GM10266 (cell line): Measurements from ENCODE around the gene GNA14.
A peak's percentile ranks its signal among the peaks of the same experiment; 100 is the strongest.

Experiments used
- DNase-seq: peaks from one replicate; pipeline ENCODE4 v3.0.0; 2012; ENCODE audit errors: extremely low spot score
- TF ChIP-seq, protein P1 (sequence below): IDR thresholded peaks from 2 replicates; pipeline ENCODE4 v1.5.1; 2012; ENCODE audit warnings: mild to moderate bottlenecking, low read depth; ENCODE audit not compliant: control insufficient read depth, insufficient read depth; ENCODE audit errors: missing control alignments

GNA14 gene

DNA sequence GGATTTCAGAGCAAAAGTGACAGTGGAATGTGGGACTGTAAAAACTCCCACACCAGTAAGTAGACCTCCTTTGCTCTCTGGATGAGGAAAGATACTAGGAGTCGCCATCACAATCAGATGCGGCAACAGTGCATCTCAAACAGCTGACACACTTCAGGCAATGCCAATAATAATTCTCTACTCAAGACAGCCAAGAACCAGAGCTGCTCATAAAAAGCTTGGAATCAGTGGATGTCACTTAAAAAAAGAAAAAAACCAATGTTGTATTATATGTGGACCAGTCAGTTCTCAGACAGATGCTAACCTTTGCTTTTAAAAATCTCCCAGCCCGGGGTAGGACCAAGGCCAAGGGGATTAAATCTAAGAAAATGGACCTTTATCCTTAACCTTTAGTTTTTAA, 185.0 kb downstream of the GNA14 start:
- no peak for DNase-seq
- TF ChIP-seq, protein P1, sequence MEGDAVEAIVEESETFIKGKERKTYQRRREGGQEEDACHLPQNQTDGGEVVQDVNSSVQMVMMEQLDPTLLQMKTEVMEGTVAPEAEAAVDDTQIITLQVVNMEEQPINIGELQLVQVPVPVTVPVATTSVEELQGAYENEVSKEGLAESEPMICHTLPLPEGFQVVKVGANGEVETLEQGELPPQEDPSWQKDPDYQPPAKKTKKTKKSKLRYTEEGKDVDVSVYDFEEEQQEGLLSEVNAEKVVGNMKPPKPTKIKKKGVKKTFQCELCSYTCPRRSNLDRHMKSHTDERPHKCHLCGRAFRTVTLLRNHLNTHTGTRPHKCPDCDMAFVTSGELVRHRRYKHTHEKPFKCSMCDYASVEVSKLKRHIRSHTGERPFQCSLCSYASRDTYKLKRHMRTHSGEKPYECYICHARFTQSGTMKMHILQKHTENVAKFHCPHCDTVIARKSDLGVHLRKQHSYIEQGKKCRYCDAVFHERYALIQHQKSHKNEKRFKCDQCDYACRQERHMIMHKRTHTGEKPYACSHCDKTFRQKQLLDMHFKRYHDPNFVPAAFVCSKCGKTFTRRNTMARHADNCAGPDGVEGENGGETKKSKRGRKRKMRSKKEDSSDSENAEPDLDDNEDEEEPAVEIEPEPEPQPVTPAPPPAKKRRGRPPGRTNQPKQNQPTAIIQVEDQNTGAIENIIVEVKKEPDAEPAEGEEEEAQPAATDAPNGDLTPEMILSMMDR = no peak

DNA sequence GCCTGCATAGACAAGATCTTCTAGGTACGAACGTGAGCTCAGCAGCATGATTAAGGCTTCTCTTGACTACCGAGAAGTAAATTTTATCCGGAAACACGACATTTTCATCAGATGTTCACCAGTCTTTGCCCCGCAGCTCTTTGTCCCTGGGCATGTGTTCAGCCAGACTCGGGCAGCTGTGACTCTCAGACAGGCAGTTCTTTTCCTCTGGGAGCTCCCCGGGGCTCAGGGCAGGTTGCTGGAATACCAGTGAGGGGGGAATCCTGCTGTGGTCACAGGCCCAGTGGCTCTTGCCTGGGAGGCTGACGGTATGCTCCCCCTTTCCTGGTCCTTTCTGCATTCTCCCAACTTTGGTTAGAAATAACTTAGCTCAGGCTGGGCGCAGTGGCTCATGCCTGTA, 186.1 kb downstream of the GNA14 start:
- TF ChIP-seq, protein P1 = no peak
- no peak for DNase-seq

DNA sequence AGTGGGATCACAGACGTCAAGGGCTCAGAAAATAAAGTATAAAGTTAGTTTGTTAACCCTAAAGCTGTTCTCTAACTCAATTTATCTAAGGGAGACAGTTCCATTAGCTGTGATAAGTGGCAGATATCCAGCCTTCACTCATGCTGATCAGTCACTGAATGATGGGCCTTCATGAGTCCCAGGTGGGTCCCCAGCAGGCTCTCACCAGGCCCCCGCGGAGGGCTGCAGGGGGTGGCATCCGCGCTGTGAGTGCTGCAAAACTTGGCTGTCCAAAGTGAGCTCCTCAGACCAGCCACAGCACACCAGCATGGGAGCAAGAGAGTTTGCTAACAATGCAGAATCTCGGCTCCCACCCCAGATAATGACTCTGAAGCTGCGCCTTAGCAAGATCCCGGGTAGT, 187.2 kb downstream of the GNA14 start:
- DNase-seq = no peak
- TF ChIP-seq, protein P1 = no peak

DNA sequence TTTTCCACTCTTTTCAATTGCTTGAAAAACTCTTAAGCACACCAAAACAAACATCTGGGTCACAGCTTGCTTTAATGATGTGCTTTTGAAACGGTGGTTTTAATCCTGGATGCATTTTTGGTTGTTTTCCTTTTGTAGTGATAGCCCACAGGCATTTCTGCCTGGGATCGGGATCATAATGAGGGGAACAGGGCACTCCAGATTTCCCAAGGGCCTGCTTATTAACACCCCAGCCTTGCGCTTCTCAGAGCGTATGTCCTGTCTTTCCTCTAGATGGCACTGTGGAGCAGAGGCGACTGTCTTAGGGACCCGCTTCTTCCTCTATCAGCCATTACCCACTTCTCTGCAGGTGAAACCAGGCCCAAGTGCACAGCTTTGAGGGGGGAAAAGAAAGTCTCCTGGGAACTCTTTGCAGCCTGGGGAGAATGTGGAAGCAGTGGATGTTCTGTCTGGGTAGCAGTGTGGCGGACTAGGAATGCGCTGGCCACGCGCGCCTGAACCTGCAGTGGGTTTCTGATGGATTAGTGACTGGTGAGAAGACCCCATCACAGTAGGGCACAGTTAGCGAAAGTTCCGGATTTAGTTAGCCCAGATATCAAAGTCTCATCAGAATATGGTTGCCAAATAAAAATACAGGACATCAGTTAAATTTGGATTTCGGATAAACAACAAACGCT, 190.1 kb downstream of the GNA14 start:
- DNase-seq = peak; percentile 72
- TF ChIP-seq, protein P1 = peak; percentile 80

DNA sequence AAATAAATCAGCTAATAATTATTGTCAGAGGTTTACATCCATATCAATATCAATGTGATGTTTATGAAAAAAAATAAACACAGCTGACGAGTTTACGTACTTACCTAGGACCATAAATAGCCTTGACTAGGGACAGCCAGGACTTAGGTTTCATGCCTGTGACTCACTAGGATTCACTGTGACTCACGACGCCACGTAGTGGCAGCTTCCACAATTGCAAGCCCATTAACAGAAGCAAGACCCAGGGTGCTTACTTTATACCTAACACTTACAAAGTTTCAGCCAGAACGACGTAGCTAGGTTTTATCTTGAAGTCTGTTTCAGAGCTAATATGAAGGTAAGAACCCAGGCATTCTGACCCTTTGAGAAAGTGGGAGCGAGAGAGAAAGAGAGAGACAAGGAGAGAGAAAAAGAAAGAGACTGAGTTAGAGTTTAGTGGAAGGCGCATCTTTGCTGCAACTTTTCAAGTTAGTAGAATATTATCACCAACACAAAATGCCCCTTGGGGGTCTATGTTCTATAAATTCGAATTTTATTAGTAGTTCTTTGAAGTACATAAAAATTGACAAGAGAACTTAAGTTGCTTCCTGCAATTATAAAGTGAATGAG, 191.2 kb downstream of the GNA14 start:
- peak; percentile 79 for DNase-seq
- TF ChIP-seq, protein P1 = peak; percentile 95

DNA sequence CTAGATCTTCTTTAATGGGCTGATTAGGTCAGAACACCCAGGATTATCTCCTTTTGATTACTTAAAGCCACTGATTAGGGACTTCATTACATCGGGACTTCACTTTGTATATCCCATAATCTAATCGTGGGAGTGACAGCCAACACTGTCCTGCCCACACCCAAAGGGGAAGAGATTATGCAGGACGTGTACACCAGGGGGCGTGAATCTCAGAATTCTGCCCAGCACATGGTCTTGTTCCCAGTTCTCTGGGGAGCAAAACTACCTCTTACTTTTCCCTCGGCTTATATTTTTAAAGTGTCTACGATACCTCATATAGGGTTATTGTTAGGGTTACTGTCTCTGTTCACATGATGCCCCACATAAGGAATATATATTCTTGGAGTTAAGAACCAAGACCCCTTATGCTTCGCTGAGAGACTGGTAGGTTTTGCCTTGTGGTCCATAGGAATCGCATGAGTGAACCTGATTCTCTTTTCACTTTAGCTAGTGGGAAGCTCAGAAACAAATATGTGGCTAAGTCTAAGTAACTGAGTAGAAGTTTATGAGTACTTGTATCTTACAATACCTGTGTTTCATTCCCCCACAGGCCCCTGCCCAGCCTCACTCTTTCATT, 192.7 kb downstream of the GNA14 start:
- DNase-seq = peak; percentile 44

More for the DNA sequence above, 192.7 kb downstream of the GNA14 start:
- TF ChIP-seq, protein P1 = peak; percentile 66
